Uterus (tissue), 2 donors: ENCODE results near the gene FAM168A.

Experiments used
- CTCF ChIP-seq, 4 experiments: fragments of 200-600 bp in 2 of 4; fragments of 450-650 bp in 2 of 4; sonication (generic) in 2 of 4; IDR thresholded peaks; one replicate each; pipeline ENCODE4 v1.5.1; 2016 to 2019; ENCODE audit warnings: antibody characterized with exemption in 4 of 4, mild to moderate bottlenecking in 2 of 4, moderate library complexity in 1 of 4
- POLR2A ChIP-seq, 2 donors: fragments of 450-650 bp; IDR thresholded peaks; one replicate each; pipeline ENCODE4 v1.6.1; 2016; ENCODE audit warnings: antibody characterized with exemption in 2 of 2, mild to moderate bottlenecking in 1 of 2, moderate library complexity in 1 of 2

DNA sequence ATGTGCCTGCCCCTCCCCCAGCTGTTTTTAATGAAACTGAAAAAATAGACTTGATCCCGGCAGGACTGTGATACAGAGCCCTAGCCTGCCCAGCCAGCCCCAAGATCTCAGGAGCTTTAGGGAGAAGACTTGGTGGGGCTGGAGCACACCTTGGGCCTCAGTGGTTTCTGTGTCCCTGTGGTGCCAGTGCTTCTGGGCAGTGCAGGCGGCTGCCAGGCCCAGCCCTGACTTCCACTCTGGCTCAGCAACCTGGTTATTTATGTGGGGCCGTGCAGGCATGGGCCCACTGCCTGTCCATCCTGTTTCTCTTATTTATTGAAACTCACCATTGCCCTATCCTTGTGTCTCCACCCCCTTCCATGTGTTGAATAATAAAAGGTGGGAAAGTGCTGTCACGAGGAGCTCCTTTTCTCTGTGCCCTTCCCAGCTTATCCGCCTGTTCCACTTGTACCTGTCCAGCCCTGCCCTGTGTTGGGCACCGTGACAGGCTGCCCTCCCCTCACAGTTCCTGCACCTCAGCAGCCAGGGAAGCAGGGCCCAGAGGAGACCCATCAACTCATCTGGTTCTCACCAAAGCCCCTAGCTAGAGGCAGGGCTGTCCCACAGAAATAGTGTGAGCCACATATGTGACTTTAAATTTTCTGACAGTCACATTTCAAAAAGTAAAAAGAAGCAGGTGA lies 201.5 kb downstream of the FAM168A start:
- TF ChIP-seq CTCF (IDR thresholded peaks at IDR 0.05) = no peak
- TF ChIP-seq POLR2A (IDR thresholded peaks at IDR 0.05) = no peak
